ENCODE measurements around the gene IGFBP6.

Gene IGFBP6

GRCh38 chr12:53063708-53064612, 33.5 kb upstream of the IGFBP6 start:
- Mint-ChIP-seq H3K27ac (no peak overlapping the region), H3K27me3 (peaks cover 13% of the 10 kb centered on the region), H3K36me3 (peaks cover 19% of the 10 kb centered on the region), H3K4me3 (no peak overlapping the region), H3K9me3 (no peaks in the 10 kb centered on the region), H3K4me1 (peaks cover 5% of the 10 kb centered on the region)
- CTCF ChIA-PET: interaction anchor here (1.2 to 12.1 kb wide), 7 partner anchors 9 to 187 kb away, joined by 3 to 250 read pairs (median 28); partner anchors contain the start of genes IGFBP6, SOAT2 and SPRYD3
- DNase-seq: no peak

- CTCF ChIA-PET: interaction anchor here (0.8 to 12.1 kb wide), 19 partner anchors 9 to 280 kb away, joined by 3 to 250 read pairs (median 7); partner anchors contain the start of genes IGFBP6, ITGB7, SOAT2 and SPRYD3
- peaks cover 19% of the 10 kb centered on the region for H3K36me3 Mint-ChIP-seq
- H3K27me3 Mint-ChIP-seq: peaks cover 13% of the 10 kb centered on the region
- H3K27ac Mint-ChIP-seq: no peak overlapping the region
- no peaks in the 10 kb centered on the region for H3K9me3 Mint-ChIP-seq
- no peak overlapping the region for H3K4me3 Mint-ChIP-seq
- peaks cover 5% of the 10 kb centered on the region for H3K4me1 Mint-ChIP-seq
- DNase-seq: no peak
Measured at GRCh38 chr12:53064613-53065436, 32.6 kb upstream of the IGFBP6 start.

- no peak for DNase-seq
- H3K9me3 Mint-ChIP-seq: no peaks in the 10 kb centered on the region
- peaks cover 21% of the 10 kb centered on the region for H3K36me3 Mint-ChIP-seq
- H3K4me3 Mint-ChIP-seq: no peak overlapping the region
- CTCF ChIA-PET: interaction anchor here (0.8 to 12.1 kb wide), 31 partner anchors 8 to 447 kb away, joined by 3 to 250 read pairs (median 5); partner anchors contain the start of genes IGFBP6, ITGB7, SOAT2 and SPRYD3
- peaks cover 5% of the 10 kb centered on the region for H3K4me1 Mint-ChIP-seq
- peaks cover 8% of the 10 kb centered on the region for H3K27me3 Mint-ChIP-seq
- no peak overlapping the region for H3K27ac Mint-ChIP-seq
Measured at GRCh38 chr12:53065470-53065869, 32.0 kb upstream of the IGFBP6 start.

- peaks cover 5% of the 10 kb centered on the region for H3K4me1 Mint-ChIP-seq
- no peak overlapping the region for H3K27ac Mint-ChIP-seq
Measured at GRCh38 chr12:53065975-53066931, 31.2 kb upstream of the IGFBP6 start.

GRCh38 chr12:53067074-53067992, 30.1 kb upstream of the IGFBP6 start:
- Mint-ChIP-seq H3K27ac (no peak overlapping the region), H3K27me3 (no peaks in the 10 kb centered on the region), H3K9me3 (no peaks in the 10 kb centered on the region), H3K36me3 (peaks cover 34% of the 10 kb centered on the region), H3K4me3 (no peak overlapping the region), H3K4me1 (peaks cover 5% of the 10 kb centered on the region)
- no peak for DNase-seq
- CTCF ChIA-PET: interaction anchor here (0.8 to 12.1 kb wide), 14 partner anchors 9 to 278 kb away, joined by 3 to 250 read pairs (median 6); partner anchors contain the start of genes IGFBP6, SOAT2 and SPRYD3

More at GRCh38 chr12:53065975-53066931, 31.2 kb upstream of the IGFBP6 start:
- H3K36me3 Mint-ChIP-seq: peaks cover 27% of the 10 kb centered on the region
- CTCF ChIA-PET: interaction anchor here (0.7 to 12.1 kb wide), 39 partner anchors 8 to 447 kb away, joined by 3 to 250 read pairs (median 4); partner anchors contain the start of genes IGFBP6, ITGB7, SOAT2 and SPRYD3
- H3K9me3 Mint-ChIP-seq: no peaks in the 10 kb centered on the region
- H3K27me3 Mint-ChIP-seq: peaks cover 3% of the 10 kb centered on the region
- peak; percentile 78 for DNase-seq
- H3K4me3 Mint-ChIP-seq: no peak overlapping the region

- no peaks in the 10 kb centered on the region for H3K27me3 Mint-ChIP-seq
- H3K27ac Mint-ChIP-seq: peak overlapping the region; percentile 45
Measured at GRCh38 chr12:53067993-53068770, 29.3 kb upstream of the IGFBP6 start.

GRCh38 chr12:53068811-53069585, 28.5 kb upstream of the IGFBP6 start:
- CTCF ChIA-PET: interaction anchor here (1.1 to 12.1 kb wide), 4 partner anchors 11 to 31 kb away, joined by 3 to 250 read pairs (median 25); partner anchors contain the start of genes IGFBP6, SOAT2 and SPRYD3
- H3K36me3 Mint-ChIP-seq: peaks cover 45% of the 10 kb centered on the region
- no peaks in the 10 kb centered on the region for H3K27me3 Mint-ChIP-seq
- H3K27ac Mint-ChIP-seq: no peak overlapping the region
- no peaks in the 10 kb centered on the region for H3K9me3 Mint-ChIP-seq
- no peak for DNase-seq
- H3K4me3 Mint-ChIP-seq: no peak overlapping the region
- H3K4me1 Mint-ChIP-seq: peaks cover 10% of the 10 kb centered on the region

More at GRCh38 chr12:53067993-53068770, 29.3 kb upstream of the IGFBP6 start:
- no peak for DNase-seq
- no peaks in the 10 kb centered on the region for H3K9me3 Mint-ChIP-seq
- no peak overlapping the region for H3K4me3 Mint-ChIP-seq
- peaks cover 10% of the 10 kb centered on the region for H3K4me1 Mint-ChIP-seq
- CTCF ChIA-PET: interaction anchor here (1.1 to 12.1 kb wide), 6 partner anchors 8 to 32 kb away, joined by 3 to 250 read pairs (median 24); partner anchors contain the start of genes IGFBP6, SOAT2 and SPRYD3
- peaks cover 40% of the 10 kb centered on the region for H3K36me3 Mint-ChIP-seq

GRCh38 chr12:53069621-53070410, 27.7 kb upstream of the IGFBP6 start:
- Mint-ChIP-seq H3K36me3 (peaks cover 46% of the 10 kb centered on the region), H3K9me3 (no peaks in the 10 kb centered on the region), H3K27ac (no peak overlapping the region), H3K27me3 (no peaks in the 10 kb centered on the region), H3K4me3 (no peak overlapping the region), H3K4me1 (peaks cover 10% of the 10 kb centered on the region)
- no peak for DNase-seq
- CTCF ChIA-PET: interaction anchor here (12.1 kb wide), 1 partner anchor 30 kb away, joined by 250 read pairs; the partner anchor contains the start of genes IGFBP6 and SOAT2

- H3K27me3 Mint-ChIP-seq: no peaks in the 10 kb centered on the region
- H3K9me3 Mint-ChIP-seq: no peaks in the 10 kb centered on the region
- CTCF ChIA-PET: interaction anchor here (12.1 kb wide), 1 partner anchor 29 kb away, joined by 250 read pairs; the partner anchor contains the start of genes IGFBP6 and SOAT2
- DNase-seq: no peak
- no peak overlapping the region for H3K4me3 Mint-ChIP-seq
- H3K27ac Mint-ChIP-seq: no peak overlapping the region
- H3K36me3 Mint-ChIP-seq: peaks cover 46% of the 10 kb centered on the region
- H3K4me1 Mint-ChIP-seq: peaks cover 8% of the 10 kb centered on the region
Measured at GRCh38 chr12:53070877-53071492, 26.5 kb upstream of the IGFBP6 start.

All from activated naive CD4-positive, alpha-beta T cell treated with anti-CD3 and anti-CD28 coated beads, Interleukin-2, amount 10 ng/mL, durations not matched to agents 7 days and 5 days (primary cell).